GM12801 (cell line): Measurements from ENCODE around the gene BMAL1.

Experiments used
- TF ChIP-seq, protein P1 (sequence below): IDR thresholded peaks from one replicate; pipeline ENCODE4 v1.5.1; 2011; ENCODE audit warnings: control low read depth; ENCODE audit not compliant: insufficient read length; ENCODE audit errors: extremely low read depth

BMAL1 gene

DNA sequence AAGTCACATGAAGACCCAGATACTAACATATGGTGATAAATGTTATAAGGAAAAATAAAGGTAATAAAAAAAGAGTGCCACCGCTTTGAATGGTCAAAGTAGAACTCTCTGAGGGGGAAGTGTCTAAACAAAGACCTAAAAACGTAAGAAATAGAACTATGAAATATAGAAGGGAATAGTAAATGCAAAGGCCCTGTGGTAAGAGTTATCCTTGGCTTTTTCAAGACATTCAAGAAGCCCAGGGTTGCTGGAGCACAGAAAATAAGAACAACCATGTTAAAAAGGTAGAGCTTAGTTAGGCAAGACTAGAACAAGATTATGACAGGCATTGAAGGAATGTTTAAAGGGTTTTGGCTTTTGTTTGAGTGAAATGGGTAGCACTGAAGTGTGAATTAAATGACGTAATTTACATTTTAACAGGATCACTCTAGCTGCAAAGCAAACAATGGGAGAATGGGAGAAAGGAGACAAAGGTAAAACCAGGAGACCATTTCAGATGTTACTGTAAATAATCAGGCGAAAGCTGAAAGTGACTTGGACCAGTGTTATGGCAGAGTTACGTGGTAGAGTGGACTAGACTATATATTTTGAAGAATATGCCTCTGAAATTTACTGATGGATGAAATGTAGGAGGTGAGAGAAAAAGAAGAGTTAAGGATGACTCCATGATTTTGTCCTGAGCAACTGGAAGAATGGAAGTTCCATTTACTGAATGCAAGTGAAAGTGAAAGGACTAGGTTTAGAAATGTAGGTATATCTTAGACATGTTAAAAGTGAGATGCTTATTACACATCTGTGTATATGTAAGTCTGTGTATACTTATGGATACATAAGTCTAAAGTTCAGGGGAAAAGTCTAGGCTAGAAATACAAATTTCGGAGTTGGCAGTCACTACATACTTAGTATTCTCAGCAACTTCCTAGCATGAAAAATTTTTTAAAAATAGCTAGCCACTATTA lies 156.9 kb downstream of the BMAL1 start:
- TF ChIP-seq, protein P1, sequence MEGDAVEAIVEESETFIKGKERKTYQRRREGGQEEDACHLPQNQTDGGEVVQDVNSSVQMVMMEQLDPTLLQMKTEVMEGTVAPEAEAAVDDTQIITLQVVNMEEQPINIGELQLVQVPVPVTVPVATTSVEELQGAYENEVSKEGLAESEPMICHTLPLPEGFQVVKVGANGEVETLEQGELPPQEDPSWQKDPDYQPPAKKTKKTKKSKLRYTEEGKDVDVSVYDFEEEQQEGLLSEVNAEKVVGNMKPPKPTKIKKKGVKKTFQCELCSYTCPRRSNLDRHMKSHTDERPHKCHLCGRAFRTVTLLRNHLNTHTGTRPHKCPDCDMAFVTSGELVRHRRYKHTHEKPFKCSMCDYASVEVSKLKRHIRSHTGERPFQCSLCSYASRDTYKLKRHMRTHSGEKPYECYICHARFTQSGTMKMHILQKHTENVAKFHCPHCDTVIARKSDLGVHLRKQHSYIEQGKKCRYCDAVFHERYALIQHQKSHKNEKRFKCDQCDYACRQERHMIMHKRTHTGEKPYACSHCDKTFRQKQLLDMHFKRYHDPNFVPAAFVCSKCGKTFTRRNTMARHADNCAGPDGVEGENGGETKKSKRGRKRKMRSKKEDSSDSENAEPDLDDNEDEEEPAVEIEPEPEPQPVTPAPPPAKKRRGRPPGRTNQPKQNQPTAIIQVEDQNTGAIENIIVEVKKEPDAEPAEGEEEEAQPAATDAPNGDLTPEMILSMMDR, result no peak
